Osteoblast (primary cell): ENCODE data around the gene NFATC3. TPM values are rescaled to one million over a fixed set of nuclear protein-coding genes. Genes with fewer than 3 reads are reported as not detected.

Source experiments
- DNase-seq: peaks from one replicate; pipeline ENCODE4 v3.0.0; 2011; ENCODE audit warnings: low spot score, mixed read lengths; ENCODE audit not compliant: insufficient read length; ENCODE audit errors: missing footprints
- H2AFZ ChIP-seq: 2 replicates; pipeline ENCODE4 v1.6.0; 2011; ENCODE audit warnings: mild to moderate bottlenecking, low read length
- H3K27ac ChIP-seq: 2 replicates; pipeline ENCODE4 v1.5.1; 2011; ENCODE audit warnings: mild to moderate bottlenecking, low read depth, low read length, moderate library complexity
- H3K27me3 ChIP-seq: 2 replicates; pipeline ENCODE4 v1.6.0; 2012; ENCODE audit warnings: mild to moderate bottlenecking, control low read depth, inconsistent platforms, low read length, moderate library complexity; ENCODE audit not compliant: insufficient read depth
- H3K36me3 ChIP-seq: 2 replicates; pipeline ENCODE4 v1.5.1; 2011; ENCODE audit warnings: mild to moderate bottlenecking, low read length, control low read depth, moderate library complexity; ENCODE audit not compliant: insufficient read depth
- H3K4me1 ChIP-seq: 2 replicates; pipeline ENCODE4 v1.5.1; 2011; ENCODE audit warnings: mild to moderate bottlenecking, low read length, control low read depth, moderate library complexity; ENCODE audit not compliant: insufficient read depth
- H3K4me2 ChIP-seq: 2 replicates; pipeline ENCODE4 v1.6.0; 2011; ENCODE audit warnings: mild to moderate bottlenecking, low read length; ENCODE audit not compliant: insufficient read depth
- H3K4me3 ChIP-seq: fragments of 200-600 bp; sonication (generic); 3 replicates; pipeline ENCODE4 v1.5.1; 2012; ENCODE audit warnings: mild to moderate bottlenecking, low read length, inconsistent platforms; ENCODE audit not compliant: insufficient read depth
- H3K79me2 ChIP-seq: 2 replicates; pipeline ENCODE4 v1.6.0; 2012; ENCODE audit warnings: mild to moderate bottlenecking, low read length, control low read depth, inconsistent platforms; ENCODE audit not compliant: insufficient read depth
- H3K9me3 ChIP-seq: 2 replicates; pipeline ENCODE4 v1.5.1; 2011; ENCODE audit warnings: low read depth, low read length, control low read depth
- H4K20me1 ChIP-seq: 2 replicates; pipeline ENCODE4 v1.6.0; 2012; ENCODE audit warnings: mild to moderate bottlenecking, low read length, control low read depth; ENCODE audit not compliant: insufficient read depth
- CTCF ChIP-seq: IDR thresholded peaks from 2 replicates; pipeline ENCODE4 v1.5.1; 2011; ENCODE audit warnings: mild to moderate bottlenecking, low read depth, low read length, moderate library complexity; ENCODE audit errors: extremely low read depth
- total RNA-seq: library from RNA; depleted of rRNA; stranded (reverse); fragments of >200 nt; gene quantifications from 2 replicates; pipeline ENCODE4 v1.2.3, GENCODE V29; 2012

Gene NFATC3
- total RNA-seq, 1 donor, result 36.2 TPM

GRCh38 chr16:68273459-68273858, 188.3 kb downstream of the NFATC3 start:
- no peak overlapping the region for H3K4me3 ChIP-seq
- DNase-seq, result no peak
- no peaks in the 10 kb centered on the region for H3K9me3 ChIP-seq
- peaks cover 57% of the 10 kb centered on the region for H3K36me3 ChIP-seq
- no peak for TF ChIP-seq CTCF
- H3K27ac ChIP-seq, result no peak overlapping the region
- H2AFZ ChIP-seq, result no peak overlapping the region
- H4K20me1 ChIP-seq, result peaks cover 64% of the 10 kb centered on the region
- H3K4me2 ChIP-seq, result no peak overlapping the region
- H3K4me1 ChIP-seq, result peaks cover 4% of the 10 kb centered on the region
- peaks cover 80% of the 10 kb centered on the region for H3K79me2 ChIP-seq
- H3K27me3 ChIP-seq, result no peaks in the 10 kb centered on the region

- Histone ChIP-seq H3K27me3 (no peaks in the 10 kb centered on the region), H3K4me2 (no peak overlapping the region), H3K4me1 (peaks cover 4% of the 10 kb centered on the region), H3K27ac (no peak overlapping the region), H3K79me2 (peaks cover 76% of the 10 kb centered on the region), H3K4me3 (no peak overlapping the region), H2AFZ (no peak overlapping the region), H3K36me3 (peaks cover 55% of the 10 kb centered on the region), H3K9me3 (no peaks in the 10 kb centered on the region), H4K20me1 (peaks cover 63% of the 10 kb centered on the region)
- TF ChIP-seq CTCF, result no peak
- DNase-seq, result no peak
Measured at GRCh38 chr16:68273896-68274295, 188.7 kb downstream of the NFATC3 start.

GRCh38 chr16:68274441-68274840, 189.3 kb downstream of the NFATC3 start:
- Histone ChIP-seq H3K36me3 (peaks cover 55% of the 10 kb centered on the region), H3K4me2 (no peak overlapping the region), H3K4me3 (no peak overlapping the region), H3K27ac (no peak overlapping the region), H3K79me2 (peaks cover 73% of the 10 kb centered on the region), H3K27me3 (no peaks in the 10 kb centered on the region), H3K9me3 (no peaks in the 10 kb centered on the region), H3K4me1 (peaks cover 4% of the 10 kb centered on the region), H2AFZ (no peak overlapping the region), H4K20me1 (peaks cover 58% of the 10 kb centered on the region)
- TF ChIP-seq CTCF, result no peak
- DNase-seq, result no peak

GRCh38 chr16:68275611-68276191, 190.5 kb downstream of the NFATC3 start:
- peaks cover 68% of the 10 kb centered on the region for H3K79me2 ChIP-seq
- DNase-seq, result no peak
- no peaks in the 10 kb centered on the region for H3K27me3 ChIP-seq
- peaks cover 4% of the 10 kb centered on the region for H3K4me1 ChIP-seq
- no peak overlapping the region for H2AFZ ChIP-seq
- H3K9me3 ChIP-seq, result no peaks in the 10 kb centered on the region
- no peak for TF ChIP-seq CTCF
- H3K36me3 ChIP-seq, result peaks cover 55% of the 10 kb centered on the region
- peaks cover 51% of the 10 kb centered on the region for H4K20me1 ChIP-seq
- H3K4me3 ChIP-seq, result no peak overlapping the region
- H3K4me2 ChIP-seq, result no peak overlapping the region
- no peak overlapping the region for H3K27ac ChIP-seq
